LNCaP clone FGC (cell line): ENCODE measurements around the gene ODAM.
A peak's percentile ranks its signal among the peaks of the same experiment; 100 is the strongest.

ENCODE experiments used
- DNase-seq: peaks from one replicate; pipeline ENCODE4 v3.0.0-alpha.2; 2011; ENCODE audit warnings: low read depth
- H3K4me3 ChIP-seq: 2 replicates; pipeline ENCODE4 v1.5.1; 2011; ENCODE audit warnings: mild to moderate bottlenecking, low read depth, low read length, control low read depth
- CTCF ChIP-seq: IDR thresholded peaks from 2 replicates; pipeline ENCODE4 v1.5.1; 2012; ENCODE audit warnings: mild to moderate bottlenecking; ENCODE audit not compliant: control insufficient read depth, insufficient read depth; ENCODE audit errors: extremely low read depth

Gene ODAM

GRCh38 chr4:70179811-70180210 lies 15.7 kb upstream of the ODAM start:
- no peak overlapping the region for H3K4me3 ChIP-seq
- DNase-seq: no peak
- no peak for TF ChIP-seq CTCF

DNA sequence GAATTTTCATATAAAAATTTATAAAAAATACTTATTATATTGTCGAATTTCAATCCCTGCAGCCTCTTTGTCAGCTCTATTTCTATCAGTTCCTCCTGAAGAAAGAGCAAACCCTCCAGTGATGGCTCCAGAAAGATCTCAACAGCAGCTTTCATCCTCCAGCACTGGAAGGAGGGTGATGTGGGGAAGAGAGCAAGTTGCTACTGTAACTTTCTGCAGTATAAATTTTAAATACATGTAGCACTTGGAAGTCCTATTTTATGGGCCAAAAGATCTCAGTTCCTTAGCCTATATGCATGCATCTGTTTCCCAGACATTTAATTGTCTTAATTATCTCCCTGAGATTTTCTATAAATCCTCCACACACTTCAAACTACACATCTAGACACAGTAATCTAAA lies 13.7 kb upstream of the ODAM start:
- TF ChIP-seq CTCF: no peak
- DNase-seq: no peak
- H3K4me3 ChIP-seq: no peak overlapping the region

GRCh38 chr4:70182517-70183167 lies 12.9 kb upstream of the ODAM start:
- H3K4me3 ChIP-seq: no peak overlapping the region
- DNase-seq: no peak
- no peak for TF ChIP-seq CTCF

DNA sequence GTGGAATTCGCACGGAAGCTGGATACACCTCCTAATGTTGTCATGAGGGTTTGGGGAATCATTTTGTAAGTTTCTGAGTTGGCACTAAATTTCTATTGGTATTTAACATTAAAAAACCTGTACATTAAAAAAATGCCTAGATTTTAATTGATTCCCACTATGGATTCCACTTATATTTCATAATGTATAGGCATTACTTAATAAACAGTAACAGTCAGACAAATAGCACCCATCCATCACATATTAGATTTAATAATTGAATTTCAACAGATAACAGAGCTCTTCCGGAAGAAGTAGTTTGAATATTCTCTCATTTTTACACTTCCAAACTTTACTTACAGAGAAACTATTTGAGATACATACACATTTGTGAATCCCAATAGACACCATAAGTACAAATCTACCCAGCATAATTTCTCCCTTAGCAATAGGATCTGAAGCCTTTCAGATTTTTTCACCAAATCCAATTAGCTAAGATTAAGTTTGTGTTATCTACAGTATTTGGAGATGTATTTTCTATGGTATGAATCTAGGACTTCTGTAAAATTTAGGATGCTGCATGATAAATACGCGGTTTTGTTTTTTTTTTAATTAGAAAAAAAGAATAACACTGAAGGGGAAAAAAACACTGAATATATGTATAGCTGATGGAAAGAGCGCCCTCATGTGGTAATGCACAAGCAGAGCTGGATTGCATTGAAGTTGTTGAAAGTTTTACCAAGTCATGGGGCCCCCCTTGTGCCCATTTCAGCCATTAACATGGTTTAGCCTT lies 12.2 kb upstream of the ODAM start:
- no peak for DNase-seq

GRCh38 chr4:70183940-70184246 lies 11.6 kb upstream of the ODAM start:
- H3K4me3 ChIP-seq: no peak overlapping the region
- DNase-seq: no peak
- no peak for TF ChIP-seq CTCF

More for the DNA sequence above, 12.2 kb upstream of the ODAM start:
- H3K4me3 ChIP-seq: no peak overlapping the region
- peak; percentile 74 for TF ChIP-seq CTCF

DNA sequence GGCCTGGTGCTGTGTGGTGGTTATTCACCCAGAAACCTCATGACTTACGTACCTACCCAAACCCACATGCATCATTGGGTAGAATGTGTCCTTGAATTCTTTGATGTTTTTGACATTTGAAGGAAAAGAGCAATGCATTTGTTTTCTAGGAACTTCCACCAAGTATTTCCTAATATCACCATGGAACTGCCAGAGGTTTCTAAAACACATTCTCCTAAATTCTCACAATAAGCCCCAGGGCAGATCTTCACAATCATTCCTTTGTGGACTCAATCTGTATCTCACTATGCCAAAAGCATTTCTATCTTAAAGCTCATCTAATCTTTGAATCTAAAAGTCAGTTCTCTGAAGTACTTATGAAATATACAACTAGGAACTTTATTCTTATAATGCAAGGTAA lies 8.3 kb upstream of the ODAM start:
- DNase-seq: no peak
- H3K4me3 ChIP-seq: no peak overlapping the region

More for the DNA sequence above, 8.3 kb upstream of the ODAM start:
- TF ChIP-seq CTCF: no peak
